WERI-Rb-1 (cell line): ENCODE results near the gene SUSD4.

Experiments
- DNase-seq: peaks from one replicate; pipeline ENCODE4 v3.0.0-alpha.2; 2020
- H3K27ac ChIP-seq: fragments of 250-450 bp; sonication (Bioruptor Pico); 2 replicates; pipeline ENCODE4 v1.5.1; 2020; ENCODE audit warnings: mild to moderate bottlenecking, moderate library complexity
- H3K27me3 ChIP-seq: fragments of 250-450 bp; sonication (Bioruptor Pico); 2 replicates; pipeline ENCODE4 v1.5.1; 2021; ENCODE audit warnings: mild to moderate bottlenecking, low read depth, moderate library complexity; ENCODE audit not compliant: insufficient read depth, severe bottlenecking
- H3K36me3 ChIP-seq: fragments of 250-450 bp; sonication (Bioruptor Pico); 2 replicates; pipeline ENCODE4 v1.5.1; 2020; ENCODE audit warnings: mild to moderate bottlenecking, moderate library complexity
- H3K4me3 ChIP-seq: 2 replicates; pipeline ENCODE4 v1.5.1; 2011; ENCODE audit warnings: low read depth, mild to moderate bottlenecking, control low read depth, low read length
- H3K9me3 ChIP-seq: fragments of 250-450 bp; sonication (Bioruptor Pico); 2 replicates; pipeline ENCODE4 v1.5.1; 2021; ENCODE audit warnings: mild to moderate bottlenecking, moderate library complexity; ENCODE audit not compliant: severe bottlenecking
- TF ChIP-seq, protein P1 (sequence below): IDR thresholded peaks from 2 replicates; pipeline ENCODE4 v1.5.1; 2011; ENCODE audit warnings: low read depth, mild to moderate bottlenecking, control low read depth, inconsistent platforms, low read length

The SUSD4 gene

GRCh38 chr1:223231581-223231980, 132.4 kb downstream of the SUSD4 start:
- Histone ChIP-seq H3K27me3 (no peaks in the 10 kb centered on the region), H3K36me3 (no peaks in the 10 kb centered on the region), H3K9me3 (no peaks in the 10 kb centered on the region), H3K27ac (no peak overlapping the region), H3K4me3 (no peak overlapping the region)
- TF ChIP-seq, protein P1, sequence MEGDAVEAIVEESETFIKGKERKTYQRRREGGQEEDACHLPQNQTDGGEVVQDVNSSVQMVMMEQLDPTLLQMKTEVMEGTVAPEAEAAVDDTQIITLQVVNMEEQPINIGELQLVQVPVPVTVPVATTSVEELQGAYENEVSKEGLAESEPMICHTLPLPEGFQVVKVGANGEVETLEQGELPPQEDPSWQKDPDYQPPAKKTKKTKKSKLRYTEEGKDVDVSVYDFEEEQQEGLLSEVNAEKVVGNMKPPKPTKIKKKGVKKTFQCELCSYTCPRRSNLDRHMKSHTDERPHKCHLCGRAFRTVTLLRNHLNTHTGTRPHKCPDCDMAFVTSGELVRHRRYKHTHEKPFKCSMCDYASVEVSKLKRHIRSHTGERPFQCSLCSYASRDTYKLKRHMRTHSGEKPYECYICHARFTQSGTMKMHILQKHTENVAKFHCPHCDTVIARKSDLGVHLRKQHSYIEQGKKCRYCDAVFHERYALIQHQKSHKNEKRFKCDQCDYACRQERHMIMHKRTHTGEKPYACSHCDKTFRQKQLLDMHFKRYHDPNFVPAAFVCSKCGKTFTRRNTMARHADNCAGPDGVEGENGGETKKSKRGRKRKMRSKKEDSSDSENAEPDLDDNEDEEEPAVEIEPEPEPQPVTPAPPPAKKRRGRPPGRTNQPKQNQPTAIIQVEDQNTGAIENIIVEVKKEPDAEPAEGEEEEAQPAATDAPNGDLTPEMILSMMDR: no peak
- DNase-seq: no peak

DNA sequence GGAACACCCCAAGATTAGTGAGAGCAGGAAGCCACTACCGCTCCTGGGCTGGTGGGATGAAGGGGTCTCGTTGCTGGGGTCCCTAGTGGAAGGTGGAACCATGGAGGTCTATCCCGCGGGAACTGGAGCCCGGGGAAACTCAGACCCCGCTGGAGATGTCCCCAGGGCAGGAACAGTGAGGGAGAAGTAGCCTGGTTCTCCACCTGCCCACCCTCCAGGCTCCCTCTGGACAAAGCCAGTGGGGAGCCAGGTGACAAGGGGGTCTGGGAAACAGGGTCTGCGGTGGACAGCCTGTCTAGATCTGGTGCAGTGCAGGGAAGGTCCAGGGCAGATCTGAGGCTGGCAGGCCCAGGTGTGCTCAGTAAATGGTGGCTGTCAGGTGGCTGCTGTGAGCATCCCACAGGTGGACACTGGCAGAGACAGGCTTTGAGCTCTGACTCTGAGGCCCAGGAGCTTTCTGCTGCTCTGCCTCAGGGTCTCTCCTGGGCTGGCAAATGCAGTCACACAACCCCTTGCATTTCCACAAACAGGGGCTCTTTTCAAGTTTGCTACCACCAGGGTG, 132.9 kb downstream of the SUSD4 start:
- TF ChIP-seq, protein P1: no peak
- no peaks in the 10 kb centered on the region for H3K36me3 ChIP-seq
- H3K27ac ChIP-seq: no peak overlapping the region
- H3K27me3 ChIP-seq: no peaks in the 10 kb centered on the region
- DNase-seq: no peak
- no peak overlapping the region for H3K4me3 ChIP-seq
- H3K9me3 ChIP-seq: no peaks in the 10 kb centered on the region

DNA sequence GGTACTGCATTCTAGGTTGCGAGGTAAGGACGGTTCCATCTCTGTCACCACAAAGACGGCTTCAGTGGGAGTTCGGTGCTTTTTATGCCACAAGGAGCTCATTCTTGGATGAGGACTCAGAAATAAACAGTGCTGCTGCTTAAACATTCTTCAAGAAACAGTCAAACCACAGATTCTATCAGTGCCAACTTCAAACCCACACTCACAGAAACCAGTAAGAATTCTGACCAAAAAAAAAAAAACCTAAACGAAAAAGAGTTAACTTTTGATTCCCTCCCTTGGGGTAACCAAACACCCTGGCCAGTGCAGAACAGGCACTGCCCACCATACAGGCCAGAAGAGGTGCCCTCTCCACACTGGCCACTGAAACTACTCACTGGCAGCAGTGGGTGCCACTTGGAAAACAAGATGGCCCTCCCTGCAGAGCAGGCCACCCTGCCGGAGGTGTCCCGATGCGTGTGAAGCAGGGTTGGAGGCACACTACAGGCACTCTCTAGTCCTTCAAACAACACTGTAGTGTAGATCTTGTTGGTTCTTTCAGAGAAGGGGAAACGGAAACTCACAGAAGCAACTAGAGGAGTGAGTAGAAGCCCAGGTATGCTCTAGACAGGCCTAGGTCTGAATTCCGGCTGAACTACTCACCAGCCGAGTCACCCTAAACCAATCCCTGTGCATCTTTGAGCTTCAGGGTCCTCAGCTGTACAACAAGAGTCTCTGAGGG, 133.7 kb downstream of the SUSD4 start:
- DNase-seq: no peak
- TF ChIP-seq, protein P1: no peak
- no peaks in the 10 kb centered on the region for H3K9me3 ChIP-seq
- H3K4me3 ChIP-seq: no peak overlapping the region
- no peaks in the 10 kb centered on the region for H3K27me3 ChIP-seq
- no peaks in the 10 kb centered on the region for H3K36me3 ChIP-seq
- no peak overlapping the region for H3K27ac ChIP-seq

DNA sequence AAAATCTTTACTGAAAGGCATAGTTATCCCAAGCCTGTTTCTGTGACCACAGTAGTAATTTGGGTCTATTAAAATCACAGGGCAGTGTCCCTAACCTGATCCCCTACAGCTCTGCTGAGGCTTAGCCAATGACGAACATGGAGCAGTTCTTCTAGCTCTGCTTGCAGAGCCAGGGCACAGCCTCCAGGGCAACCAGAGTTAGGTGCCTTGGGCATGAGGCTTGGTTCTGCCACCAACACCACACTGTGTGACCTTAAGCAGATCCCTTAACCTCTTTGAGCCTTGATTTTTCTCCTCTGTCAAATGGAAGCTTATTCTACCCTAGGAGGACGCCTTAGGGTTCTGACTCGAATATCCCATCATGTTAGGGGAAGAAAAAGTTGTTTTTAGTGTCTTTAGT, 134.2 kb downstream of the SUSD4 start:
- no peak overlapping the region for H3K27ac ChIP-seq
- H3K4me3 ChIP-seq: no peak overlapping the region
- TF ChIP-seq, protein P1: no peak
- H3K36me3 ChIP-seq: no peaks in the 10 kb centered on the region
- DNase-seq: no peak
- no peaks in the 10 kb centered on the region for H3K27me3 ChIP-seq
- H3K9me3 ChIP-seq: no peaks in the 10 kb centered on the region

DNA sequence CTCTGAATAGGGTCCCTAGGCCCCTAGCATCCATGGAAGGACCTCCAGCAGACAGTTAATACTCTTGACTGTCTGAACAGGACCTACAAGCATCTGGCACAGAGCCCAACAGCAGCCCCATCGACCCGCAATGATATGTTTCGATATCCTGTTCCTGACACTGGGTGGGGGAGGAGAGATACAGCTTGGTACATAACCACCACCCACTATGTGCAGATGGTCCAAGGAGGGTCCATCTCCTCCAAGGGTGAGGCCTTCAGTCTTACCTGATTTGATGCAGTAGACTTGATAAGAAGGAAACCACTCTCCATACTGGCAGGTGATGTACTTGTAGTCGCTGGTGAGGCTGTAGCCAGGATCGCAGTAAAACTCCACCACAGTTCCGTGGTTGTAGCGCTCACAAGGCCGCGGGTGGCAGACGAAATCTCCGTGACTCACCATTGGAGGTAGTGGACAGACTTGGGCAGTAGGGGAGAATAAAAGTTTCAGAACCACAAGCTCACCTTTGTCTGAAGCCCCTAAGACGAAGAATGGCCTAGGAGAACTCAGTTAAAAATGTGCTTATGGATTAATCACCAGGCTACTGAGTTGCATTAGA, 134.9 kb downstream of the SUSD4 start:
- Histone ChIP-seq H3K9me3 (no peaks in the 10 kb centered on the region), H3K27ac (no peak overlapping the region), H3K4me3 (no peak overlapping the region), H3K27me3 (no peaks in the 10 kb centered on the region), H3K36me3 (no peaks in the 10 kb centered on the region)
- TF ChIP-seq, protein P1: no peak
- DNase-seq: no peak
